Measurements from ENCODE around the gene CCDC112. TPM values are rescaled to one million over a fixed set of nuclear protein-coding genes. Genes with fewer than 3 reads are reported as not detected.

Gene CCDC112
- total and polyA plus RNA-seq, 2 of the 4 experiments (the other 2 are of a cell fraction) = 2.0 to 2.3 TPM

DNA sequence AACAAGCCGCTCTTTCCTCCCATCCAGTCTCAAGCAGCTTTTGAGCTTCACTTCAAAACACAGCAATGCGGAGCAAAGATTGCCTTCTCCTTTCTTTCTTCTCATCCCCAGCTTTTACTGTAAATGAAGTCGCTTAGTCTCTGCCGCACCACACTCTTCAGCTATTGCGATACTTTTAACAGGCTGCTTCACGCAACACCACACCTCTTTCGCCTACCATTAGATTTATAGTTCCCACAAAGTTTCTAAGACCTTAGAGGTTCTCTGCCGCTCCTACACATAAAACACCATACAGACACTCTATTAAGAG is 34.5 kb downstream of the CCDC112 start:
- H3K9me1 ChIP-seq (ENCODE audit: insufficient read depth, low read length) = no peaks in the 10 kb centered on the region; the same call in 1 of the 2 replicates
- ATAC-seq (ENCODE audit: low read depth) = peak; percentile 37

More for the DNA sequence above, 34.5 kb downstream of the CCDC112 start:
- peak overlapping the region; percentile 67; the same call in 1 of the 2 replicates for H3K56ac ChIP-seq (ENCODE audit: extremely low read depth, insufficient read depth, low read length)
- no peak overlapping the region for H2AK5ac ChIP-seq (ENCODE audit: low read depth, low read length)
- H2BK20ac ChIP-seq (ENCODE audit: low read depth, low read length) = no peak overlapping the region
- in situ Hi-C loops (cut with MboI; ENCODE audit: low sequenced_read_pairs) (no loop called here), intact Hi-C loops (cut with micrococcal nuclease) (loop anchor here (1.0 to 5.0 kb wide), 2 partner anchors 35 to 93 kb away; partner anchors contain the start of genes CCDC112 and TRIM36), dilution Hi-C loops (cut with HindIII; ENCODE audit: low sequenced_read_pairs, unreplicated experiment) (no loop called here)
- H3K18ac ChIP-seq (ENCODE audit: low read depth, low read length) = no peak overlapping the region
- H3K14ac ChIP-seq (replicated peaks; ENCODE audit: low read depth, low read length) = peak overlapping the region; percentile 90
- peak; percentile 8 for DNase-seq
- peaks cover 20% of the 10 kb centered on the region; the same call in 1 of the 2 replicates for H4K20me1 ChIP-seq (ENCODE audit: insufficient read depth, low read length)
- H3K4me3 ChIP-seq (ENCODE audit: insufficient read depth, low read depth, low read length) = peak overlapping the region; percentile 79
- CTCF ChIA-PET = interaction anchor here (0.6 kb wide), 2 partner anchors 64 to 1444 kb away, joined by 3 read pairs; no protein-coding TSS in a partner anchor
- BruUV-seq (replicated peaks) = no TSS peak
- peak overlapping the region; percentile 99 to 100 for H4K8ac ChIP-seq (ENCODE audit: low read depth in 2 of 2, low read length in 2 of 2)
- peak overlapping the region; percentile 89 for H2AFZ ChIP-seq (replicated peaks; ENCODE audit: low read length, poor library complexity)
- H3K27me3 ChIP-seq (ENCODE audit: control insufficient read depth, insufficient read depth, low read length) = no peaks in the 10 kb centered on the region
- H3K23ac ChIP-seq (ENCODE audit: low read depth, low read length) = peak overlapping the region; percentile 90
- 0 out of 3 replicates have a peak overlapping the region, but pooled peaks have one; percentile 17 for H2BK15ac ChIP-seq (ENCODE audit: low read depth, low read length)
- no peak for TF ChIP-seq MAFK (IDR thresholded peaks at IDR 0.05; ENCODE audit: low read depth, low read length)
- no peak for TF ChIP-seq POLR2A (IDR thresholded peaks at IDR 0.05; ENCODE audit: low read depth, low read length)
- no peak for TF ChIP-seq MXI1 (IDR thresholded peaks at IDR 0.05; ENCODE audit: borderline replicate concordance, low read depth, low read length)
- no peak for TF ChIP-seq RCOR1 (IDR thresholded peaks at IDR 0.05; ENCODE audit: insufficient replicate concordance, low read length)
- no peak for TF ChIP-seq FOS (IDR thresholded peaks at IDR 0.05; ENCODE audit: low read depth, low read length)
- no peak for TF ChIP-seq BHLHE40 (IDR thresholded peaks at IDR 0.05; ENCODE audit: low read depth, low read length)
- TF ChIP-seq, protein P1, sequence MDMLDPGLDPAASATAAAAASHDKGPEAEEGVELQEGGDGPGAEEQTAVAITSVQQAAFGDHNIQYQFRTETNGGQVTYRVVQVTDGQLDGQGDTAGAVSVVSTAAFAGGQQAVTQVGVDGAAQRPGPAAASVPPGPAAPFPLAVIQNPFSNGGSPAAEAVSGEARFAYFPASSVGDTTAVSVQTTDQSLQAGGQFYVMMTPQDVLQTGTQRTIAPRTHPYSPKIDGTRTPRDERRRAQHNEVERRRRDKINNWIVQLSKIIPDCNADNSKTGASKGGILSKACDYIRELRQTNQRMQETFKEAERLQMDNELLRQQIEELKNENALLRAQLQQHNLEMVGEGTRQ (IDR thresholded peaks at IDR 0.05; ENCODE audit: low read depth, low read length) = no peak
- TF ChIP-seq, protein P2, sequence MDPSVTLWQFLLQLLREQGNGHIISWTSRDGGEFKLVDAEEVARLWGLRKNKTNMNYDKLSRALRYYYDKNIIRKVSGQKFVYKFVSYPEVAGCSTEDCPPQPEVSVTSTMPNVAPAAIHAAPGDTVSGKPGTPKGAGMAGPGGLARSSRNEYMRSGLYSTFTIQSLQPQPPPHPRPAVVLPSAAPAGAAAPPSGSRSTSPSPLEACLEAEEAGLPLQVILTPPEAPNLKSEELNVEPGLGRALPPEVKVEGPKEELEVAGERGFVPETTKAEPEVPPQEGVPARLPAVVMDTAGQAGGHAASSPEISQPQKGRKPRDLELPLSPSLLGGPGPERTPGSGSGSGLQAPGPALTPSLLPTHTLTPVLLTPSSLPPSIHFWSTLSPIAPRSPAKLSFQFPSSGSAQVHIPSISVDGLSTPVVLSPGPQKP (IDR thresholded peaks at IDR 0.05; ENCODE audit: borderline replicate concordance, low read depth, low read length) = no peak
- no peak for TF ChIP-seq SMC3 (IDR thresholded peaks at IDR 0.05; ENCODE audit: low read depth, low read length)
- TF ChIP-seq RAD21 (IDR thresholded peaks at IDR 0.05; ENCODE audit: low read length) = no peak
- H3K4me1 ChIP-seq (ENCODE audit: control insufficient read depth, insufficient read depth, low read length) = peaks cover 7% of the 10 kb centered on the region; the same call in 1 of the 2 replicates
- peak overlapping the region; percentile 56 for H3K27ac ChIP-seq (ENCODE audit: insufficient read depth, low read length)
- peak overlapping the region; percentile 90; the same call in 1 of the 2 replicates for H4K5ac ChIP-seq (ENCODE audit: low read depth, low read length)
- peak overlapping the region; percentile 92 for H3K4me2 ChIP-seq (ENCODE audit: low read depth, low read length)
- H2BK5ac ChIP-seq (ENCODE audit: low read depth, low read length, poor library complexity, severe bottlenecking) = peak overlapping the region; percentile 84
- H2AK9ac ChIP-seq (replicated peaks; ENCODE audit: low read depth, low read length, poor library complexity) = peak overlapping the region; percentile 17
- 4% methylated on average over 3 of the region's 8 CpGs; no CpG with 5 or more reads in 1 of the 2 experiments for WGBS, 2 experiments (ENCODE audit: extremely low coverage in 2 of 2, insufficient read length in 1 of 2)
- H3K9me3 ChIP-seq (ENCODE audit: control insufficient read depth, insufficient read depth, low read length) = no peaks in the 10 kb centered on the region
- 0 out of 2 replicates have a peak overlapping the region, but pooled peaks have one; percentile 75 for H2BK120ac ChIP-seq (ENCODE audit: low read depth, low read length)
- no peak overlapping the region for H4K91ac ChIP-seq (ENCODE audit: insufficient read depth, low read depth, low read length)
- H3K9ac ChIP-seq (ENCODE audit: low read depth, low read length) = peak overlapping the region; percentile 85
- peaks cover 3% of the 10 kb centered on the region; the same call in 1 of the 2 replicates for H3K36me3 ChIP-seq (ENCODE audit: control insufficient read depth, insufficient read depth, low read length)
- POLR2A ChIA-PET (ENCODE audit: unreplicated experiment) = no interaction called here
- H3K4ac ChIP-seq (ENCODE audit: low read depth, low read length) = peak overlapping the region; percentile 71
- H3K79me1 ChIP-seq (ENCODE audit: low read depth in 1 of 2, low read length in 2 of 2) = peaks cover 19 to 37% of the 10 kb centered on the region in 2 experiments; a peak in 3 of 4 replicates

Measured in IMR-90 (cell line).